ENCODE results near the gene DNAH7. TPM values are rescaled to one million over a fixed set of nuclear protein-coding genes. Genes with fewer than 3 reads are reported as not detected.

The DNAH7 gene
- total and polyA plus RNA-seq, 2 of the 4 experiments (the other 2 are of a cell fraction): 0.22 to 0.36 TPM

DNA sequence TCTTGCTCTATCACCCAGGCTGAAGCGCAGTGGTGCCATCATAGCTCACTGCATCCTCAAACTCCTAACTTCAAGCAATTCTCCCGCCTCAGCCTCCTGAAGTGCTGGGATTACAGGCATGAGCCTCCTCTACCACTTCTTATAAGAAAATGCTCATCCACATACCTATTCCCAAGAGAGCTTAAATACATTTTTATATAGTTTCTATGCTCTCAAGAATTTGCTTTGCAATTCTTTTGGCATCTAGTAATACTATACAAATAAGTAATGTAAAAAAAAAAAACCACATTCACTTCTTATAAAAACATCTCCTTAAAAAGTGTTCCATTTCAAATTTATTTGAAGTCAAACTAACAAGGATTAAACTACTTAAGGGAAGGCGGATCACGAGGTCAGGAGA, 197.3 kb downstream of the DNAH7 start:
- POLR2A ChIA-PET (ENCODE audit: unreplicated experiment): no interaction called here
- H2AK9ac ChIP-seq (replicated peaks; ENCODE audit: low read depth, low read length, poor library complexity): no peak overlapping the region

More for the DNA sequence above, 197.3 kb downstream of the DNAH7 start:
- WGBS, 2 experiments (ENCODE audit: extremely low coverage in 2 of 2, insufficient read length in 1 of 2): no CpG with 5 or more reads among the region's 4 CpGs
- no peak overlapping the region for H2BK15ac ChIP-seq (ENCODE audit: low read depth, low read length)
- no peak overlapping the region for H3K9ac ChIP-seq (ENCODE audit: low read depth, low read length)
- no peak overlapping the region for H2BK120ac ChIP-seq (ENCODE audit: low read depth, low read length)
- H3K4ac ChIP-seq (ENCODE audit: low read depth, low read length): no peak overlapping the region
- H2BK20ac ChIP-seq (ENCODE audit: low read depth, low read length): no peak overlapping the region
- no peak overlapping the region for H3K4me3 ChIP-seq (ENCODE audit: insufficient read depth, low read depth, low read length)
- H2AFZ ChIP-seq (replicated peaks; ENCODE audit: low read length, poor library complexity): no peak overlapping the region
- DNase-seq: peak; percentile 50
- no peaks in the 10 kb centered on the region for H3K9me3 ChIP-seq (ENCODE audit: control insufficient read depth, insufficient read depth, low read length)
- H4K91ac ChIP-seq (ENCODE audit: insufficient read depth, low read depth, low read length): no peak overlapping the region
- no peak overlapping the region for H3K4me2 ChIP-seq (ENCODE audit: low read depth, low read length)
- no peak overlapping the region for H3K56ac ChIP-seq (ENCODE audit: extremely low read depth, insufficient read depth, low read length)
- no peaks in the 10 kb centered on the region for H3K4me1 ChIP-seq (ENCODE audit: control insufficient read depth, insufficient read depth, low read length)
- intact Hi-C loops (cut with micrococcal nuclease) (no loop called here), dilution Hi-C loops (cut with HindIII; ENCODE audit: low sequenced_read_pairs, unreplicated experiment) (no loop called here), in situ Hi-C loops (cut with MboI; ENCODE audit: low sequenced_read_pairs) (no loop called here)
- 0 out of 2 replicates have a peak, but pooled peaks cover 3% of the 10 kb centered on the region for H3K9me1 ChIP-seq (ENCODE audit: insufficient read depth, low read length)
- no peaks in the 10 kb centered on the region for H3K27me3 ChIP-seq (ENCODE audit: control insufficient read depth, insufficient read depth, low read length)
- TF ChIP-seq CTCF (conservative IDR thresholded peaks at IDR 0.05; ENCODE audit: low read depth, low read length): no peak
- TF ChIP-seq, protein P1, sequence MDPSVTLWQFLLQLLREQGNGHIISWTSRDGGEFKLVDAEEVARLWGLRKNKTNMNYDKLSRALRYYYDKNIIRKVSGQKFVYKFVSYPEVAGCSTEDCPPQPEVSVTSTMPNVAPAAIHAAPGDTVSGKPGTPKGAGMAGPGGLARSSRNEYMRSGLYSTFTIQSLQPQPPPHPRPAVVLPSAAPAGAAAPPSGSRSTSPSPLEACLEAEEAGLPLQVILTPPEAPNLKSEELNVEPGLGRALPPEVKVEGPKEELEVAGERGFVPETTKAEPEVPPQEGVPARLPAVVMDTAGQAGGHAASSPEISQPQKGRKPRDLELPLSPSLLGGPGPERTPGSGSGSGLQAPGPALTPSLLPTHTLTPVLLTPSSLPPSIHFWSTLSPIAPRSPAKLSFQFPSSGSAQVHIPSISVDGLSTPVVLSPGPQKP (IDR thresholded peaks at IDR 0.05; ENCODE audit: borderline replicate concordance, low read depth, low read length): no peak
- TF ChIP-seq, protein P2, sequence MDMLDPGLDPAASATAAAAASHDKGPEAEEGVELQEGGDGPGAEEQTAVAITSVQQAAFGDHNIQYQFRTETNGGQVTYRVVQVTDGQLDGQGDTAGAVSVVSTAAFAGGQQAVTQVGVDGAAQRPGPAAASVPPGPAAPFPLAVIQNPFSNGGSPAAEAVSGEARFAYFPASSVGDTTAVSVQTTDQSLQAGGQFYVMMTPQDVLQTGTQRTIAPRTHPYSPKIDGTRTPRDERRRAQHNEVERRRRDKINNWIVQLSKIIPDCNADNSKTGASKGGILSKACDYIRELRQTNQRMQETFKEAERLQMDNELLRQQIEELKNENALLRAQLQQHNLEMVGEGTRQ (IDR thresholded peaks at IDR 0.05; ENCODE audit: low read depth, low read length): no peak
- no peak for TF ChIP-seq MAFK (IDR thresholded peaks at IDR 0.05; ENCODE audit: low read depth, low read length)
- no peak for TF ChIP-seq MAZ (IDR thresholded peaks at IDR 0.05; ENCODE audit: borderline replicate concordance, low read depth, low read length)
- TF ChIP-seq NFE2L2 (IDR thresholded peaks at IDR 0.05; ENCODE audit: low read depth, low read length): no peak
- no peak for TF ChIP-seq CHD1 (IDR thresholded peaks at IDR 0.05; ENCODE audit: low read depth, low read length)
- no peak for TF ChIP-seq RCOR1 (IDR thresholded peaks at IDR 0.05; ENCODE audit: insufficient replicate concordance, low read length)
- TF ChIP-seq BHLHE40 (IDR thresholded peaks at IDR 0.05; ENCODE audit: low read depth, low read length): no peak
- TF ChIP-seq SMC3 (IDR thresholded peaks at IDR 0.05; ENCODE audit: low read depth, low read length): no peak
- no peak for TF ChIP-seq FOS (IDR thresholded peaks at IDR 0.05; ENCODE audit: low read depth, low read length)
- TF ChIP-seq RFX5 (IDR thresholded peaks at IDR 0.05; ENCODE audit: low read depth, low read length): no peak
- H4K8ac ChIP-seq (ENCODE audit: low read depth in 2 of 2, low read length in 2 of 2): no peak overlapping the region
- CTCF ChIA-PET: no interaction called here
- H3K27ac ChIP-seq (ENCODE audit: insufficient read depth, low read length): no peak overlapping the region
- no peak overlapping the region for H3K14ac ChIP-seq (replicated peaks; ENCODE audit: low read depth, low read length)
- ATAC-seq (ENCODE audit: low read depth): peak; percentile 46; the same call in 1 of the 2 replicates
- no peak overlapping the region for H2AK5ac ChIP-seq (ENCODE audit: low read depth, low read length)
- H3K79me1 ChIP-seq (ENCODE audit: low read depth in 1 of 2, low read length in 2 of 2): no peaks in the 10 kb centered on the region
- no peak overlapping the region for H3K18ac ChIP-seq (ENCODE audit: low read depth, low read length)
- no peaks in the 10 kb centered on the region for H3K36me3 ChIP-seq (ENCODE audit: control insufficient read depth, insufficient read depth, low read length)
- no peak overlapping the region for H3K23ac ChIP-seq (ENCODE audit: low read depth, low read length)
- no peak overlapping the region for H4K5ac ChIP-seq (ENCODE audit: low read depth, low read length)
- H2BK5ac ChIP-seq (ENCODE audit: low read depth, low read length, poor library complexity, severe bottlenecking): no peak overlapping the region
- H4K20me1 ChIP-seq (ENCODE audit: insufficient read depth, low read length): no peaks in the 10 kb centered on the region
- BruUV-seq (replicated peaks): no TSS peak

Measured in IMR-90 (cell line).